HCT116 (cell line): Measurements from ENCODE around the gene SNRPA. TPM values are rescaled to one million over a fixed set of nuclear protein-coding genes. Genes with fewer than 3 reads are reported as not detected.

Experiments
- ATAC-seq: fragments of 200-7000 bp; cut with Tn5 transposase; 2 replicates; pipeline ENCODE4 v1.9.1; 2020; ENCODE audit warnings: mild to moderate bottlenecking, moderate library complexity
- BruUV-seq: library from RNA; stranded (reverse); fragments of 400-500 nt; replicated peaks from 2 replicates; lab custom pipeline; 2021; lab: Mats Ljungman, UMichigan
- CTCF ChIA-PET: fragments of 300-600 bp; sonication (Branson Sonifier 250); formaldehyde crosslinking; loops from one replicate; lab custom pipeline; 2021; ENCODE audit warnings: antibody characterized with exemption; lab: Charles Lee
- POLR2A ChIA-PET: fragments of 300-600, 350-600 bp; sonication (Branson Sonifier 250); formaldehyde crosslinking; loops from one replicate; lab custom pipeline; 2021; ENCODE audit warnings: antibody characterized with exemption; lab: Charles Lee
- RAD21 ChIA-PET, 2 experiments: fragments of 300-600 bp; sonication (Branson Sonifier 250); formaldehyde crosslinking; loops; one replicate each; lab custom pipeline; 2023; ENCODE audit warnings: low total read pairs in 2 of 2; ENCODE audit not compliant: uncharacterized antibody in 2 of 2, unreplicated experiment in 2 of 2, low non-redundant PET in 1 of 2; lab: Charles Lee
- DNase-seq: peaks from one replicate; pipeline ENCODE4 v3.0.0-alpha.2; 2010; ENCODE audit warnings: low read depth, low spot score
- H2AFZ ChIP-seq: fragments of 200-600 bp; shearing (Covaris generic), sonication (generic); 2 replicates; pipeline ENCODE4 v1.6.1; 2017; ENCODE audit warnings: low read depth, mixed run types, mixed read lengths, antibody characterized with exemption, low read length; ENCODE audit not compliant: poor library complexity, severe bottlenecking
- H3K27ac ChIP-seq: 2 replicates; pipeline ENCODE4 v1.5.1; 2012; ENCODE audit warnings: low read depth, low read length
- H3K27me3 ChIP-seq: fragments of 200-600 bp; sonication (generic); 2 replicates; pipeline ENCODE4 v1.6.1; 2016; ENCODE audit warnings: mixed run types, low read length, mixed read lengths; ENCODE audit not compliant: insufficient read depth
- H3K36me3 ChIP-seq, 2 experiments: fragments of 200-500 bp in 1 of 2; fragments of 200-600 bp in 1 of 2; sonication (Bioruptor generic) in 1 of 2; sonication (generic) in 1 of 2; 2 replicates each; pipeline versions ENCODE4 v1.5.1 to v1.6.1; 2014 to 2016; ENCODE audit warnings: low read length in 2 of 2, inconsistent platforms in 1 of 2, mixed read lengths in 1 of 2, mixed run types in 1 of 2; ENCODE audit not compliant: insufficient read depth in 2 of 2, control insufficient read depth in 1 of 2
- H3K4me1 ChIP-seq, 2 experiments: fragments of 200-600 bp in 1 of 2; sonication (generic) in 1 of 2; 2 replicates each; pipeline versions ENCODE4 v1.5.1 to v1.6.1; 2012 to 2017; ENCODE audit warnings: low read length in 2 of 2, inconsistent platforms in 1 of 2, mild to moderate bottlenecking in 1 of 2, mixed read lengths in 1 of 2, mixed run types in 1 of 2, moderate library complexity in 1 of 2; ENCODE audit not compliant: insufficient read depth in 2 of 2, control insufficient read depth in 1 of 2
- H3K4me2 ChIP-seq: fragments of 200-600 bp; sonication (generic); 2 replicates; pipeline ENCODE4 v1.6.1; 2017; ENCODE audit warnings: mixed run types, low read length, mixed read lengths
- H3K4me3 ChIP-seq, 2 experiments: fragments of 200-600 bp in 1 of 2; sonication (generic) in 1 of 2; replicated peaks in 1 of 2; 2 replicates each; pipeline ENCODE4 v1.5.1; 2011 to 2016; ENCODE audit warnings: low read length in 2 of 2, control low read depth in 1 of 2, low read depth in 1 of 2, mild to moderate bottlenecking in 1 of 2, mixed read lengths in 1 of 2, mixed run types in 1 of 2
- H3K79me2 ChIP-seq: fragments of 200-600 bp; sonication (generic); 2 replicates; pipeline ENCODE4 v1.6.1; 2017; ENCODE audit warnings: mild to moderate bottlenecking, mixed run types, low read length, moderate library complexity, mixed read lengths; ENCODE audit not compliant: insufficient read depth
- H3K9ac ChIP-seq: fragments of 200-600 bp; sonication (generic); 2 replicates; pipeline ENCODE4 v1.6.1; 2016; ENCODE audit warnings: low read length, mixed read lengths
- H3K9me2 ChIP-seq: fragments of 200-600 bp; sonication (generic), shearing (Covaris generic); 2 replicates; pipeline ENCODE4 v1.6.1; 2017; ENCODE audit warnings: mixed run types, mild to moderate bottlenecking, moderate library complexity; ENCODE audit not compliant: insufficient read depth
- H3K9me3 ChIP-seq, 2 experiments: fragments of 200-500 bp in 1 of 2; fragments of 200-600 bp in 1 of 2; sonication (Bioruptor generic) in 1 of 2; sonication (generic) in 1 of 2; 2 replicates each; pipeline ENCODE4 v1.6.1; 2014 to 2017; ENCODE audit warnings: low read length in 2 of 2, mixed read lengths in 2 of 2, inconsistent platforms in 1 of 2, low read depth in 1 of 2, mild to moderate bottlenecking in 1 of 2, mixed run types in 1 of 2, moderate library complexity in 1 of 2; ENCODE audit not compliant: control insufficient read depth in 1 of 2, insufficient read depth in 1 of 2
- H4K20me1 ChIP-seq: fragments of 200-600 bp; sonication (generic), shearing (Covaris generic); 2 replicates; pipeline ENCODE4 v1.6.1; 2017; ENCODE audit warnings: mixed run types, mild to moderate bottlenecking, moderate library complexity; ENCODE audit not compliant: insufficient read depth
- CBX3 ChIP-seq: IDR thresholded peaks from 2 replicates; pipeline ENCODE4 v1.6.1; 2012; ENCODE audit warnings: low read depth
- ELF1 ChIP-seq: IDR thresholded peaks from 2 replicates; pipeline ENCODE4 v1.6.1; 2012; ENCODE audit warnings: low read depth, borderline replicate concordance
- EZH2 ChIP-seq: fragments of 200-600 bp; sonication (generic); IDR thresholded peaks from 2 replicates; pipeline ENCODE4 v1.6.1; 2017; ENCODE audit warnings: antibody characterized with exemption, mixed run types
- JUND ChIP-seq: IDR thresholded peaks from 2 replicates; pipeline ENCODE4 v1.6.1; 2012
- MAX ChIP-seq: IDR thresholded peaks from 2 replicates; pipeline ENCODE4 v1.6.1; 2012
- POLR2AphosphoS5 ChIP-seq: IDR thresholded peaks from 2 replicates; pipeline ENCODE4 v1.6.1; 2011; ENCODE audit warnings: mild to moderate bottlenecking, low read depth, low read length, moderate library complexity
- SIN3A ChIP-seq: IDR thresholded peaks from 2 replicates; pipeline ENCODE4 v1.6.1; 2012; ENCODE audit warnings: low read depth
- ZFX ChIP-seq: fragments of 450-650 bp; IDR thresholded peaks from 2 replicates; pipeline ENCODE4 v1.6.1; 2017
- ZNF274 ChIP-seq: fragments of 200-500 bp; sonication (Bioruptor generic); IDR thresholded peaks from 2 replicates; pipeline ENCODE4 v1.6.1; 2014; ENCODE audit warnings: mild to moderate bottlenecking, low read depth, low read length, inconsistent platforms
- intact Hi-C: fragments of 100-400 bp; cut with micrococcal nuclease; formaldehyde crosslinking; loops from 2 replicates; pipeline ENCODE4 v1.10.0; 2022
- total RNA-seq: library from RNA; stranded (reverse); gene quantifications from one replicate; pipeline ENCODE4 v1.2.1, GENCODE V29; 2021; ENCODE audit not compliant: unreplicated experiment
- TF ChIP-seq, protein P1 (sequence below): IDR thresholded peaks from 2 replicates; pipeline ENCODE4 v1.6.1; 2012
- TF ChIP-seq, protein P2 (sequence below): IDR thresholded peaks from 2 replicates; pipeline ENCODE4 v1.6.1; 2011; ENCODE audit warnings: mild to moderate bottlenecking, low read length, moderate library complexity; ENCODE audit not compliant: insufficient replicate concordance; ENCODE audit errors: extremely low read depth

Gene SNRPA
- total RNA-seq, 1 experiment from 2014 or later, result 170 TPM

DNA sequence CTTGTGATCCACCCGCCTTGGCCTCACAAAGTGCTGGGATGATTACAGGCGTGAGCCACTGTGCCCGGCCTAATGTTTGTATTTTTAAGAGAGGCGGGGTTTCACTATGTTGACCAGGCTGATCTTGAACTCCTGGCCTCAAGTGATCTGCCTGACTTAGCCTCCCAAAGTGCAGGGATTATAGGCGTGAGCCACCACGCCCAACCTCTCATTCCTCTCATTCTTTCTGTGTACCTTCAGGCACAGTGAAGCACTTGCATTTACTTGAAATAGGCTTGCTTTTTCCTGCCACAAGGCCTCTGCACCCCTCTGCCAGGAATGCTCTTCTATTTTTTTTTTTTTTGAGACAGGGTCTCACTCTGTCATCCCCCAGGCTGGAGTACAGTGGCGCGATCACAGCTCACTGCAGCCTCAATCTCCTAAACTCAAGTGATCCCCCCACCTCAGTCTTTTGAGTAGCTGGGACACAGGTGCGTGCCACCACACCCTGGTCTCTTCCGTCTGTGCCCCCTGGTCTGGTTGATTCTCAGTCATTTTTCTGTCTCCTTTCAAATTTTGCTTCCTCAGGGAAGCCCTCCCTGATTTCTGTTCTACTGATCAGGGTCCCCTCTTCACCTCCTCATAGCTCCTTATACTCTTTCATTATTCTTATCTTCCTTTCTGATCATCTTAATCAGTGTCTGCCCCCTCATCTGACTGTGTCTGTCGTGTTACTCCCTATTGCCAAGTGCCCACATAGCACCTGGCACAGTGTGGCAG lies 15.8 kb upstream of the SNRPA start:
- Histone ChIP-seq H2AFZ (no peak overlapping the region), H3K4me2 (no peak overlapping the region), H4K20me1 (no peaks in the 10 kb centered on the region), H3K4me3 (no peak overlapping the region), H3K9ac (no peak overlapping the region), H3K9me2 (no peaks in the 10 kb centered on the region), H3K27me3 (no peaks in the 10 kb centered on the region)
- ChIA-PET CTCF (no interaction called here), RAD21 (no interaction called here)
- intact Hi-C loops, result no loop called here
- BruUV-seq, result no TSS peak
- TF ChIP-seq MAX, result no peak
- TF ChIP-seq ZNF274, result no peak
- TF ChIP-seq JUND, result no peak
- no peak for TF ChIP-seq ELF1
- no peak for TF ChIP-seq SIN3A
- TF ChIP-seq, protein P1, sequence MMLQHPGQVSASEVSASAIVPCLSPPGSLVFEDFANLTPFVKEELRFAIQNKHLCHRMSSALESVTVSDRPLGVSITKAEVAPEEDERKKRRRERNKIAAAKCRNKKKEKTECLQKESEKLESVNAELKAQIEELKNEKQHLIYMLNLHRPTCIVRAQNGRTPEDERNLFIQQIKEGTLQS, result no peak
- TF ChIP-seq, all 23 proteins: peak for 0
- H3K9me3 ChIP-seq, result no peaks in the 10 kb centered on the region
- peaks cover 5 to 12% of the 10 kb centered on the region in 2 experiments; a peak in 3 of 4 replicates for H3K4me1 ChIP-seq
- ATAC-seq, result no peak
- no peak overlapping the region for H3K27ac ChIP-seq
- peaks cover 17 to 21% of the 10 kb centered on the region in 2 experiments for H3K36me3 ChIP-seq
- no peak for DNase-seq
- H3K79me2 ChIP-seq, result no peaks in the 10 kb centered on the region
- POLR2A ChIA-PET, result interaction anchor here (1.1 kb wide), 1 partner anchor 15 kb away, joined by 3 read pairs; the partner anchor contains the start of gene ACTMAP

DNA sequence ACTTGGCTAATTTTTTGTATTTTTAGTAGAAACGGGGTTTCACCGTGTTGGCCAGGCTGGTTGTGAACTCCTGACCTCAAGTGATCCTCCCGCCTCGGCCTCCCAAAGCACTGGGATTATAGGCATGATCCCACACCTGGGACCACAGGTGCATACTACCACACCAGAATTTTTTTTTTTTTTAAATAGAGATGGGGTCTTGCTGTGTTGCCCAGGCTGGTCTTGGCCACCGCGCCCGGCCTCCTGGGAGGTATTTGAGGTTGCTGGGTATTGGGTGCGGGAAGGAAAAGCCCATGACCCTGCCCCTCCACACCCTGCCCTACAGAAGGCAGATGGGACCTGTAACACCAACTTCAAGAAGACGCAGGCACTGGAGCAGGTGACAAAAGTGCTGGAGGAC lies 14.3 kb upstream of the SNRPA start:
- ChIA-PET POLR2A (no interaction called here), RAD21 (no interaction called here)
- Histone ChIP-seq H3K9me2 (no peaks in the 10 kb centered on the region), H3K36me3 (peaks cover 14 to 17% of the 10 kb centered on the region in 2 experiments)
- no peak for DNase-seq
- ATAC-seq, result no peak
- TF ChIP-seq CBX3 (no peak), ZFX (no peak), POLR2AphosphoS5 (no peak), EZH2 (no peak), JUND (no peak)
- TF ChIP-seq, protein P2, sequence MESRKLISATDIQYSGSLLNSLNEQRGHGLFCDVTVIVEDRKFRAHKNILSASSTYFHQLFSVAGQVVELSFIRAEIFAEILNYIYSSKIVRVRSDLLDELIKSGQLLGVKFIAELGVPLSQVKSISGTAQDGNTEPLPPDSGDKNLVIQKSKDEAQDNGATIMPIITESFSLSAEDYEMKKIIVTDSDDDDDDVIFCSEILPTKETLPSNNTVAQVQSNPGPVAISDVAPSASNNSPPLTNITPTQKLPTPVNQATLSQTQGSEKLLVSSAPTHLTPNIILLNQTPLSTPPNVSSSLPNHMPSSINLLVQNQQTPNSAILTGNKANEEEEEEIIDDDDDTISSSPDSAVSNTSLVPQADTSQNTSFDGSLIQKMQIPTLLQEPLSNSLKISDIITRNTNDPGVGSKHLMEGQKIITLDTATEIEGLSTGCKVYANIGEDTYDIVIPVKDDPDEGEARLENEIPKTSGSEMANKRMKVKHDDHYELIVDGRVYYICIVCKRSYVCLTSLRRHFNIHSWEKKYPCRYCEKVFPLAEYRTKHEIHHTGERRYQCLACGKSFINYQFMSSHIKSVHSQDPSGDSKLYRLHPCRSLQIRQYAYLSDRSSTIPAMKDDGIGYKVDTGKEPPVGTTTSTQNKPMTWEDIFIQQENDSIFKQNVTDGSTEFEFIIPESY, result no peak
- TF ChIP-seq, all 23 proteins: peak for 0
- CTCF ChIA-PET, result no interaction called here
- no peaks in the 10 kb centered on the region for H4K20me1 ChIP-seq
- no peaks in the 10 kb centered on the region for H3K79me2 ChIP-seq
- H3K9ac ChIP-seq, result no peak overlapping the region
- H3K9me3 ChIP-seq, result no peaks in the 10 kb centered on the region
- BruUV-seq, result no TSS peak
- H2AFZ ChIP-seq, result no peak overlapping the region
- no peak overlapping the region for H3K4me3 ChIP-seq
- H3K27me3 ChIP-seq, result no peaks in the 10 kb centered on the region
- peaks cover 5 to 12% of the 10 kb centered on the region in 2 experiments; a peak in 3 of 4 replicates for H3K4me1 ChIP-seq
- H3K4me2 ChIP-seq, result no peak overlapping the region
- intact Hi-C loops, result no loop called here
- H3K27ac ChIP-seq, result no peak overlapping the region
